ENCODE results near the gene STK32C.

STK32C gene

DNA sequence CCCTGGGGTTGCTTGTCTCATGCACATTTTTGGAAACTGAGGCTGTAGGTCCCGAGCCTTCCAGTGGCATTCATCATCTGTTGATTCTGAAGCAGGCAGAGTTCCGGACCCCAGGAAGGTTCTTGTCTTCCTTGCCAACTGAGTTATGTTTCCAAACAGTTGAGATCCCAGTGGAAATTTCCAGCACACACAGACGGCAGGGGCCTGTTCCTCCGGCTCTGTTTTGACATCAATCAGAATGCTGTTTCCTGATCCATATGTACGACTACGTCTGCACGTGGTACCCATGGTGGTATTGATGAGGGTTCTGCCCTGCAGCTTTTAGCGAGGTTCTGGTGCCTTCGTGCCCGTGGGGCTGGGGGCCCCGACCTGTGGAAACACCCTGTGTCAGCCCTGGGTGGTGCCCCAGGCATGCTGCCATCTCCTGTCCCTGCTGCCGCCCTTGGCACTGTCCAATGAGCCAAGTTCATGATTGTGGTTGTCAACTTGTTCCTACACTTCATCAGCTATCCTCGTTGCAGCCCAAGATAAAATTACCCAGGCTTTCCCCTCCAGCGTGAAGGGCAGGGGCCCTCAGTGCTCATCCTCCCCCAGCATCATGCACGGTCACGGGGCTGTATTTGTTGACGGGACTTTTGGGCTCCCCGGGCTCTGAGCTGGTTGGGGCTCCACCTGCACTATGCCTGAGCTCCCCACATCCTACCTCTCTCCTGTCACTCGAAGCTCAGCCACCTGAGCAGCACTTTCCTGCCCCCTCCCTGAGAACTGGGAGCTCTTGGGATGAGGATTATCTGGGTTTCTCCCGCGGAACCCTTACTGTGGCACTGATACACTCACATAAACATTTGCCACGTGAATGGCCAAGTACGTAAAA lies 128.8 kb downstream of the STK32C start:
- DNase-seq, result no peak

GRCh38 chr10:132178046-132178445 lies 129.7 kb downstream of the STK32C start:
- no peak for DNase-seq

DNA sequence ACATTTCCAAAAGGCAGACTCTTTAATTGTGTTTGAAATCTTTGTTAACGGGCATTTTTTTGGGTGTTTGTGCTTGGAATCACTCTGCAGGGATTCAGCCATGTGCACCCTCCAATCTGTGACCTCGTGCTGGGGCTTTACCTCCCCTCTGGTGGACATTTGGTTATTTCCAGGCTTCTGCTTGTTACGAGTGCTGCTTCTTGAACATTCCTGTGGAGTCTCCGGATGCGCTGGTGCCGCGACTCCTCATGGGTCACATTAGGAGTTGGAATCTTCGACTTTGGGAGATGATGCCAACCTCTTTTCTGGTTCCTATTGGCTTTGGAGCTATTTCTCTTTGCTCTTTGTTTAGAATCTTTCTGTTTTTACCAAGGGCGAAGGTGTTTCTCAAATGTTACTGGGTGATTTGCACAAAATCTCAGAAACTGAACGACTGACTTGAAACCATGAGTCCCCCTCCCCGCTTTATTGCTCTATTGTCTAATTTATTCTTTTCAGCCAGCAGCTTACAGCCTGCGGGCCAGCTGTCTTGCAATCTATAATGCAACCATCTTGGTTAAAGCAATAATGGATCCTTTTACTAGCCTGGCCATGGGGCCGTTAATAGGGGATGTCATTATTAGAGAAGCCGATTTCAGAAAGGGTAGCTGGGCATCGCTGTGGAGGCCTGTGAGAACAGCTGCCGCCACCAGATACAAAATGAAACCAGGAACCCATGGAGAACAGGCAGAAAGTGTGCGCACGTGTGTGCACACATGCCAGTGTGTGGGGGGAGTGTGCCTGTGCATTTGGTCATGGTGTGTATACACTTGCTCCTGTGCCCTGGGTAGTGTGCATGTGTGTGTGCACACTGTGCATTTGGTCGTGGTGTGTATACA lies 130.9 kb downstream of the STK32C start:
- DNase-seq, result no peak

DNA sequence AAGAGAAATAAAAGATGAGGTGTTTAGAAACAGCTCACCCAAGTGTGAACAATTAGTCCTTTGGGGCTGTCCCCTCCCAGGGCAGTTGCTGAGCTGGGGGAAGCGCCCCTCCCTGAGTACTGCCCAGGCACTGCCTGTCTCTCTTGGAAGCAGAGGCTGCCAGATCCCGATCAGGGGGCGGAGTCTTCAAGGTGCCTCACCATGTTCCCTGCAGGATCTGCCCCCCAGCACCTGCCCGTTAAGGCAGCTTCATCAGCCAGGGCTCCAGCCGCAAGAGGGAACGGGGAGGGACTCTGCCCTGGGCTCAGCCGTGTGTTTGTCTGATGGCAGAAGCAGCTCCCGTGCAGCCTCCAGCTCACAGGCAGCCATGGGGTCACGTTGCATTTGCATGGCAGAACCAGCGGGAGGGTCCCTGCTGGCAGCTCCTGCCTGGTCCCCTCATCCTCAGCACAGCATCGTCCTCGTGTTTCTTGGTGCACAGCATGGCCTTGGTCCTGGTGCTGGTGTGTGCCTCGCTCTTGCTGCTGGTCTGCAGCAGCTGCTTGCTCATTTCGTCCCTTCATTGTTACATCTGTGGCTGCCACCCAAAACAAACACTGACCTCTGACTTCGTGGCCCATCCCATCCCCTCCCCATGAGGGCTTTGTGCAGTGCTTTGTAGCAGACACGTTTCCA lies 131.7 kb downstream of the STK32C start:
- peak; percentile 60 for DNase-seq

- DNase-seq, result no peak
Measured at GRCh38 chr10:132175408-132175807, 132.3 kb downstream of the STK32C start.

- DNase-seq, result no peak
Measured at GRCh38 chr10:132174237-132174636, 133.5 kb downstream of the STK32C start.

DNA sequence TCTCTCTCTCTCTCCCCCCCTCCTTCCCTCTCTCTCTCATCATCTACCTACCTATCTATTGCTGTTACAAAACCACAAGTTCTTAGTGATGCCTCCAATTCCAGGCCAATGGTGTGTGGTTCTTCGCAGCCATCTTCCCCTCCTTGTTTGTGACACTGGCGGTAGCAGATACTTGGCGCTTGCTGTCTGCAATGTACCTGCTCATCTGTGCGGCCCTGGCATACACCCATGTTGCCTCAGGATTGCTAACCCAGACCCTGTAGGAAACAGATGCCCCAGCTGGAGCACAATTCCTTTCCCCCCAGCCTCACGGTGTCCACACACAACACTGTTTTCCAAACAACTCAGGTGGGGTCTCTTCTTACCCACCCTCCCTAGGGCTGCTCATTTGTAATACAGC lies 134.6 kb downstream of the STK32C start:
- no peak for DNase-seq

- peak; percentile 49 for DNase-seq
Measured at GRCh38 chr10:132172091-132173066, 135.4 kb downstream of the STK32C start.

DNA sequence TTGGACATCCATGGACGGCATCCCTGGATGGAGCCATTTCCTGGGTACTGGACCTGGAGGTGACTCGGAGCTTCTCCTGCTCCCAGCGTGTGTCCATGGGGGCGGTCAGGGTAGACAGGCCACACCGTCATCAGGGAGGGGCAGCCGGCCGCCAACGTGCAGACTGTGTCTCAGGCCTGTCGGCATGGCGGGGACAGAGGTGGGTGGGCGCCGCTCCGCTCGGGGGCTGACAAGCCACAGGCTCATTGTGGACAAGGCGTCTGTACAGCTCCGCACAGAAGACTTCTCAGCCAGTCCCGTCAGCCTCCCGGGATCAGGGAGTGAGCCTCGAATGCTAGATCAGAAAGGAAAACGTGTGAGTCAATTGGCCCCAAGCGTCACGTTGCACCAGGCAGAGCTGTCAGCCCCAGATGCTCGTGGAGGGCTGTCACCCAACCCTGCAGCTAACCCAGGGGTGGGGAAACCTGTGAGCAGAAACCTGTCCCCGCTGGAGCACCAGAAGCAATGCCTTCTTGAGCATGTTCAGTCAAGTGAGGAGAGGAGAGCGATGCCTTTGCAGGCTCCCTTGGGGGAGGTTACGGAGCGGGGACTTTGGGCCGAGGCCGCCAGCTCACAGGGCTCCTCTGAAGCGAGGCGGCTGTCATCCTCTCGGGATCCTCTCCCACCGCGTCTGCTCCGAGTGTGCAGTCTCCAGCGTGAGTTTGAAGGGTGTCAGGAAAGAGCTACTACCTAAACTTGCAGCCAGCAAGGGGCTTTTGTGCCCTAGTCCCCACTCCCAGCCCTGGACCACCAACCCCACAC lies 137.0 kb downstream of the STK32C start:
- no peak for DNase-seq

DNA sequence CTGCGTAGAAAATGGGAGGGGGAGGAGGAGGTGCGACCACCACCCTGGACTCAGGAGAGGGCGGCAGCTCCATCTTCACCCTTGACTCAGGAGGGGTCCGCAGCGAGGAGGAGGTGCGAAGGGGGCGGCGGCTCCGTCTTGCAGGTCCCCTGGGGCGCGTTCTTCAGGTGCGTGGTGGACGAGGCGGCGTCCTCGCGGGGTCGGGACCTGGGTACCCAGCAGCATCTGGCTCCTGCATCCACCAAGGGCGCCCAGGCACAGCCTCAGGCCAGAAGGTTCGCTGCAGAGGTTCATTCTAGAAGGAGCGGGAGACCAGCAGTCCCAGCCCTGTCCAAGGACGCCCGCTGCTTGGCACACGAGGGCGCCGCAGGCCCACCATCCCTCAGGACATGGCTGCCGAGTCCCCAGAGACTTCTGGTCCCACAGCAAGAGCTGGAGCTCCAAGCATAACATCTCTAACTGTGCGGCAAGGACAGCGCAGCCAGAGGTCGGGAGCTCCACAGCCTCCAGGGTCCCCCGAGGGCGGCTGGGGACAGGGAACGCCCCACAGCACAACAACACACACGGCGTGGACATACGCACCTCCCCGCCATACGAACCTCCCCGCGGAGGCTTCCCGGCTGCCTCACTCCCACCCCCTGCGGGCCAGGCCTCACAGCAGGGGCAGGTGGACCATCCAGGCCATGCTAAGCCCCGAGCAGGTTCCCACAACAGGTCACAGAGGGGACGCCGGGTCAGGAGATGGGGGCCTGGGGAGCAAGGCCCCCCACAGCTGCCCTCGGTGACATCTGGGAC lies 137.8 kb downstream of the STK32C start:
- DNase-seq, result peak; percentile 28

- DNase-seq, result no peak
Measured at GRCh38 chr10:132169031-132169765, 138.6 kb downstream of the STK32C start.

- no peak for DNase-seq
Measured at GRCh38 chr10:132168571-132169030, 139.1 kb downstream of the STK32C start.

DNA sequence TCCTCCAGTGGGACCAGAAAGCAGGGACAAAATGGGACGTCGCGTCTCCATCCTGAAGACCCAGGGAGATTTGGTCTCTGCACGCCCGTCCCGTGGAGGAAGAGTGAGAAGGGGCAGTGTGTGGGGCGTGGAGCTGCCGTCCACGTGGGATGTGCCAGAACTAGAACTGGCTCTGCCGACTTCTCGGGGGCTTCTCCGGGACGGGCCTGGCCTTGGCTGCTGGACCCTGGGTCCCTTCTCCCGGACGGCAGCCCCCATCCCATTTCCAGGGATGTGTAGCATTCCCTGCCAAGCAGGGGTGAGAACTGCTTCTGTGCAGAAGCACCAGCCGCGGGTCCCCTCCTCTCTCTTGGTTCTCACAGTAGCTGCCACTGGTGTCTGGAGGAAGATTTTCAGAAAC lies 139.8 kb downstream of the STK32C start:
- no peak for DNase-seq

DNA sequence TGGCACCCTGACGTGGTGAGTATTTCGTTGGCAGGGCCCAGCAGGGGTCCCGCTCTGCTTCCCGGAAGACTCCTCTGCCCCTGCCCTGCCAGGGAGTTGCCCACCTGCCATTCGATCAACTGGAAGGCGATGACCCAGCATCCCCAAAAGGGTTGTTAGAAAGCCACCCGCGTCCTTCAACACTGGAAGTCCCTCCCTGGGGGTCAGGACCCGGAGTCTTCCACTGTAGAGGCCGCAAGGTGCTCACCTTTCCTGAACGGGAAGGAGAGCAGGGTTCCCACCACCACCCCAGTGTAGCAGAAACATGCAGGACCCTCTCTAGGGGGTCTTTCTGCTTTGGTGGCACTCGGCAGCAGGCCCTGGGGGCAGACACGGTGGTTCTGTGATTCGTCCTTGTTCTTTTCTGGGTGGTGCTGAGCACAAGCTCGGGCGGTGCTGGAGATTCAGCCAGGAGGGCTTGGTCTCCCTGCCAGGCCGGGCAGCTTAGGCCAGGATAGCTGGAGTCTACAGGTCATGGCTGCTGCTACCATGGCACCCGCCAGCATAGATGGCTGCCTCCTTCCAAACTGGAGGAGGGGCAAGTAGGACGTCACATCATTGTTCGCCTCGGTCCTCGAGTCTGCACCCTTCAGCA lies 140.6 kb downstream of the STK32C start:
- no peak for DNase-seq

- no peak for DNase-seq
Measured at GRCh38 chr10:132166216-132166950, 141.4 kb downstream of the STK32C start.

GRCh38 chr10:132165416-132165980 lies 142.3 kb downstream of the STK32C start:
- no peak for DNase-seq

- no peak for DNase-seq
Measured at GRCh38 chr10:132164761-132165278, 142.9 kb downstream of the STK32C start.
